ENCODE data around the gene CASP3.

GRCh38 chr4:184620212-184620867, 28.9 kb downstream of the CASP3 start:
- TF ChIP-seq CTCF (IDR thresholded peaks at IDR 0.05 in 2 of 3, conservative IDR thresholded peaks at IDR 0.05 in 1 of 3; ENCODE audit: borderline replicate concordance in 1 of 3, insufficient read depth in 1 of 3, low read depth in 2 of 3, low read length in 2 of 3) (no peak), POLR2A (IDR thresholded peaks at IDR 0.05; ENCODE audit: borderline replicate concordance, extremely low read depth, insufficient read depth, insufficient read length) (no peak), EZH2 (IDR thresholded peaks at IDR 0.05) (no peak), REST (IDR thresholded peaks at IDR 0.05; ENCODE audit: low read depth) (no peak), CEBPB (IDR thresholded peaks at IDR 0.05; ENCODE audit: low read depth) (no peak)

Measured in HCT116 (cell line).